Stimulated activated naive CD4-positive, alpha-beta T cell (primary cell): ENCODE measurements around the gene TMEM123.

Source experiments
- DNase-seq, 6 experiments: peaks; one replicate each; lab custom pipeline; 2025; lab: John Stamatoyannopoulos, UW

Gene TMEM123

DNA sequence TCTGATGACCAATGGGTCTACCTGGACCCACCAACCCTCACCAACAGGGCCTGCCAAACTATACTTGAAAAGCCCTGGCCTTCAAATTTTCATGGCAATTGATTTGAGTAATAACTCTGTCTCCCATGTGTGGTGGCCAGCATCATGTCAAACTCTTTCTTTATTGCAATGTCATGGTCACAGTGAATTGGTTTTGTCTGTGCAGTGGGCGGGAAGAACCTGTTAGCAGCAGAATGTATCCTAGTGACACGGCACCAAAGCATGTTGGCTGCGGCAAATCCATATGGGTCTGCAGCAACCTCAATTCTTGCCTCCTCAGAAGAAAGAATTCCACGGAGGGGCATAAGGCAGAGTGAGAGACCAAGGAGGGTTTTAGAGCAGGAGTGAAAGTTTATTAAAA lies 19.6 kb upstream of the TMEM123 start:
- DNase-seq: no peak

DNA sequence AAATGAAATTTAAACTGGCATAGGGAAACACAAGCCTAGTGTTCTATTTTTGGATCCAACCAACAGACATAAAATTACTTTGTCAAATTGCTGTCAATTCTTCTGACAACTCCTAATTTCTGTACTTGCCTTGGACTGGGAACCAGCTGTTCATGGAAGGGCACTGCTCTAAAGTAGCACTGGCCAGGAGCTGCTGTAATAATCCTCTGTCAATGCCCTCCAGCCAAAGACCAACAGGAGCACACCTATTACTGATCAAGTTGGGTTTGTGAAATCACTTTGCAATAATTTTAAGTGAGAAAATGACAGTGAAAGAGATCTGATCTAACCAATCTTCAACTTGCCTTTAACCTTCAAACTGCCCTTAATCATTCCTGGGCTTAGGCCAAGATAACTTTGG lies 18.9 kb upstream of the TMEM123 start:
- DNase-seq: no peak

DNA sequence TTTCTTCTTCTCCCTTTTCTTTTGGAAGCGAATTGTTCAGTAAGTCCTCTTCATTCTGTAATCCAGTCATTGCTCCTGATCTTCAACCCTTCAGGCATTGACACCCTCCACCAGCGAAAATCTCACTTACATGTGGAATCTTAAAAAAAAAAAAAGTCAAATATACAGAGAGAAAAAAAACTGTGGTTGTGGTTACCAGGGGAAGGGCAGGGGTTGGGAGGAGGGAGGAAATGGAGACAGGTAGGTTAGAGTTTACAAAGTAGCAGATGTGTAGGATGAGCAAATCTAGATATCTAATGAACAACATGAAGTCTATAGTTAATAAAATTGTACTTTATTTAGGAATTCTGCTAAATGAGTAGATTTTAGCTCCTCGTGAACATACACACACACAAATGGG lies 17.7 kb upstream of the TMEM123 start:
- DNase-seq: peak in 5 of 6 experiments; percentile 21 to 79 (median 68)

DNA sequence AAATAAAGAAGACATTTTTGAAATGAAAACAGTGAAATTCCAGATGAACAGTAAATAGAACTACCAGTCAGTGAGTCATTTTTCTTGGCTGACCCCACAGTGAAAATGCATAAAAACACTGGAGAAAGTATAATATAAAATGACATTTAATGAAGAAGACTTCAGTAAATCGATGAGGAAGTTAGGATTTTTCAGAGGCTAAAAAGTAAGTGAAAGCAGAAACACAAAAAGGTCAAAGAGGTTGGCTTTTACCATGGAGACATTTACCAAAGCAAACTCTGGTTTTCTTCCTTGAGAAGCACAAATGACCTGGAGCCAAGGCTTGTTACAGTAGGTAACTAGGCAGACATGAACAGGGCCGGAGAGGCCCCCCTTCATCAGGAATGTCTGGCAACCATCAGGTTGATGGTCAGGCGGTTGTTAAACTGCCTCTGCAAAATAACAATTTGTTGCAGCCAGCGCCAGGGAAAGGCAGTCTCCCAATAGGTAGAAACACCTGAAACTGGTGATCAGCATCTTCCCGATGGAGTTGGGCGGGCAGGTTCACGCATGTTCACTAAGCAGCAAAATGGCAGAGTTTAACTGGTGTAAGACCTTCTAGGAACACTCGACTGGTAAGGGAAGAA lies 16.7 kb upstream of the TMEM123 start:
- DNase-seq: no peak

DNA sequence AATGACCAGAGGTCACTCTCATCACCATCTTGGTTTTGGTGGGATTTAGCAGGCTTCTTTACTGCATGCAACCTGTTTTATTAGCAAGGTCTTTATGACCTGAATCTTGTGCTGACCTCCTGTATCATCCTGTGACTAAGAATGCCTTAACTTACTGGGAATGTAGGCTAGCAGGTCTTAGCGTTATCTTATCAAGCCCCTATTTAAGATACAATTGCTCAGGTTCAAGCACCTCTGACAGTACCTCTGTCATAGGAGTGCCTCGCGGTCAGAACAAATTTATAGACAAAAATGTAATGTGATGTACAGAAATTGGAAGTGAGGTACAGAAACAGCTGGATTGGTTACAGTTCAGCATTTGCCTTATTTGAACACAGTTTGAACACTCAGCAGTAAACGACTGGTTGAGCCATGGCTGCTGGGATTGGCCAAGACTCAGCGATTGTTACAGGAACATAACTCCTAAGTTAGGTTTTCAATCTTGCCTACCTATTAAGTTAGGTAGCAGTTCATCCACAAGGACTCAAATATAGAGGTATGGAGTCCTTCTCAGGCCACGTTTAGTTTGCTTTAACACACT lies 16.1 kb upstream of the TMEM123 start:
- no peak for DNase-seq

DNA sequence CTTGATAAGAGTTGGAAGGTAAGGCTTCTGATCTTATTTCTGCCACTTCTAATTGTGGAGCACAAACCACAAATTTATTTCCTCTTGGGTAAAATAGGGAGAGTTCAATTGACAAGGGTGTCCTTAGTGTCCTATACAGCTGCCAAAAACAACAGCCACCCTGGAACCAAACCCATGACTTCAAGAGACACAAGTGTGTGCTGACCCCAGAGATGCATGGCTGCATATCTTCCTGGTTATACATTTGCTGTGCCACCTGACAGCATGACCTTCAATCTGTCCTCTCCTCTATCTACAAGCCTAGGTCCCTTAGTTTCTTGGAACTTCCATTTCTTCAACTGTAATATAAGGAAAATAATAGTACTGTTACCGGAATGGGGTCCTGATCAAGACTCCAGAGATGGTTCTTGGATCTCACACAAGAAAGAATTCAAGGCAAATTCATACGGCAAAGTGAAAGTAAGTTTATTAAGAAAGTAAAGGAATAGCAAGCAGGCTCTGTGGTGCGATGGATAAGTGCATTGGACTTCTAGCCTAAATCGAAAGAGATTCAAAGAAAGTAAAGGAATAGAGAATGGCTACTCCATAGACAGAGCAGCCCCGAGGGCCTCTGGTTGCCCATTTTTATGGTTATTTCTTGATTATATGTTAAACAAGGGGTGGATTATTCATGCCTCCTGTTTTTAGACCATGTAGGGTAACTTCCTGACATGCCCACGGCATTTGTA lies 15.5 kb upstream of the TMEM123 start:
- no peak for DNase-seq

DNA sequence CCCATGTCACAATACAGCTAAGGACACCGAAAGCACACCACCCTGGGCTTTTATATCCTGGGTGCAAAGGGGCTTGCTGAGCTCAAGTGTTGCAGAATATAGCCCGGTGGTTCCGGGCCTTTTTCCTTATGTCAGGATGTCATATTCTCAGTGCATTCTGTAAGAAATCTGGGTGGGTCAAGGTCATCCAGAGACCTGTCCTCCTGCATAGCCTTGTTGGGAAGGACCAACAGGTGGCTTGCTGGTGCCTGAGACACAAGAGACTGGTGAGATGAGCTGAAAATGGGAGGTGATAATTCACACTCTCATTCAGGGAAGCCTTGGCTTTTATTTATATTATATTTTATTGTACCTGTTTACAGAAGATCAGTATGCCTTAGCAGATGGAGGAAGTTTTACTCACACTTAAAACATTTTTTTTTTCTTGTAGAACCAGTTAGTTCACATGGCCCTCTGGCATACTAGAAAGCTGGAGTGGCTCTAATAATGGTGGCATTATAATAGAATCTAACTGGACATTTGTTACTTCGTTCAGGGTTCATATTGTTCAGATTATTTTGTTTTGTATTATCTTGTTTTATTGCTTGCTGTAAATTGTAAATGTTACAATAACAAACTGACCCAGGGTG lies 14.6 kb upstream of the TMEM123 start:
- DNase-seq: no peak

DNA sequence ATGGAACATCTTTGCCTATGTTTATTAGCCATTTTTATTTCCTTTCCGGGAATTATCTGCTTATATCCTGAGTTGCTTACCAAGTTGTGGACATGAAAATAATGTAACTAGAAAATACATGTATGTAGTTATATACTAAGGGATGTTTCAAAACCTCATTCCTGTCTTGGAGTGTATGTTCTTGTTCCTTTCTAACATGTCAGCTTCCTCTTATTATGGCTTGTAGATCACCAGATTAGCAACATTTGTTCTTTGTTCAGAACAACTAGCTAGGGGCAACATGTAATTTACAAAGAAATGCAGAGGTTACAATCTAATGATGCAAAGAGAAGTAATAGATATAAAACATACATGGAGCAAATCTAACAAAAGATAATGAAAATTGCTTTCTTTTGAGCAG lies 13.1 kb upstream of the TMEM123 start:
- no peak for DNase-seq

DNA sequence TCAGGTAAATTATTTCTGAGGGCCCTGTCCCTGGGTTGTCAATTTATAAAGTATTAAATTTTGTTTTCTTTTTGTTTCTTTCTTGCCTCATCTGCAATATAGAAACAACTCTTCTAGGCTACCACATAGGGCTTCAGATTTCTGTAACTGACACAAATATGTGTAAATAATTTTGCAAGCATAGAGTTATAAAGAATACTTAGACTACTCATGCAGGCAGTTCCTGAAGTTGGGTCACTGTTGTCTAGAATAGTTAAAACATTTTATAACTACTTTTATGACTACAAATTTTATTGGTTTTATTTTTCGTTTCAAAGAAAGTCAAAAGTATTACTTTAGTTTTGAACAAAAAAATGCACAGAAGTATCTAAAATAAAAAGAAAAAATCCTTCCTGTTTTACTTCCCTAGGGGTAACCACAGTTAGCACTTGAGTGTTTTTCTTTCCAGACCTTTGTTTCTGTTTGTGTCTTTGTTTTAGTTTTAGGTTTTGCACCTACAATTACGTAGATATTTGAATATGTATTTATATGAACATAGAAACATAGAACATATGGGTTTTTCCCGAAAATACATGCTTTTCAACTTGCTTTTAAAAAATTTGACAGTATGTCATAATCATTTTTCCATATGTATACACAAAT lies 12.4 kb upstream of the TMEM123 start:
- no peak for DNase-seq

DNA sequence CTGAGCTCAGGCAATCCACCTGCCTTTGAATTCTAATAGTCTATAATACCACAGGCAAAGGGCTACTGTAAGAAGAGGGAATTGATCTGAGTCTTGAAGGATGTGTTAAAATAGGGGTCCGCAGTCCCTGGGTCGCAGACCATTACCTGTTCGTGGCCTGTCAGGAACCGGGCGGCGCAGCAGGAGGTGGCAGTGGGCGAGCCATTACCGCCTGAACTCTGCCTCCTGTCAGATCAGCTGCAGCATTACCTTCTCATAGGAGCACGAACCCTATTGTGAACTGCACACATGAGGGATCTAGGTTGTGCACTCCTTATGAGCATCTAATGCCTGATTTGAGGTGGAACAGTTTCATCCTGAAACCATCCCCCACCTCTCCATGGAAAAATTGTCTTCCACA lies 11.5 kb upstream of the TMEM123 start:
- DNase-seq: no peak

DNA sequence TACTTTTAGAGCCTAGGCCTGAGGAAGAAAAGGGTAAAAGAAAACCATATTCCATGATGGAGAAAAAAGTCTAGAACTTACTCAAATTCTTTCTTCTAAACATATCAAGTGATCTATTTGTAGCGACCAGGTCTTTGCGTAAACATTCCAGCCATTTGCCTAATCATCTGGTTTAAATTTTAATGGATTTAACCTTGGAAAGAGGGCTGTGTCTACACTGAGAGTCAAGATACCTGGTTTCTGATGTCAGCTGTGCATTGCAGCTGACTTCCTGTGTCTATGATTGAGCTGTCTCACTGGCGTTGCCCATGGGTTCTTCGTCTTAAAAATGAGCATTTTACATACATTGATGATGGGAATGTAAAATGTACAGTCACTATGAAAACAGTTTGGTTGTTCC lies 10.0 kb upstream of the TMEM123 start:
- DNase-seq: peak in 1 of 6 experiments; percentile 22

DNA sequence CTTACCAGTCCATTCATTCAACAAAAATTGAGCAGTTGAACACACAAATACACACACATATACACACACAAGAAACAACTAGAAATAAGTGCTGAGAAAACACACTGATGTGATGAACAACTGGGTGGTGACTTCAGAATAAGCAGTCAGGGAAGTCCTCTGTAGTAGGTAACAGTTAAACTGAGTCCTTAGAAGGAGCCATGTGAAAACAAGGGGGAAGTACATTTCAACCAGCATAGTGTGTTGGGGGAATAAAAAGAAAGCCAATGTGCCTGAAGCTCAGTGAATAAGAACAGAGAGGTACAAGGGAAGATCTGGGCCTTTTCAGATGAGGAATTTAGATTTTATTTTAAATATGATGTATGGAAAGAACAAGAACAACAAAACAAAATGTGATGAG lies 6.8 kb upstream of the TMEM123 start:
- DNase-seq: no peak

DNA sequence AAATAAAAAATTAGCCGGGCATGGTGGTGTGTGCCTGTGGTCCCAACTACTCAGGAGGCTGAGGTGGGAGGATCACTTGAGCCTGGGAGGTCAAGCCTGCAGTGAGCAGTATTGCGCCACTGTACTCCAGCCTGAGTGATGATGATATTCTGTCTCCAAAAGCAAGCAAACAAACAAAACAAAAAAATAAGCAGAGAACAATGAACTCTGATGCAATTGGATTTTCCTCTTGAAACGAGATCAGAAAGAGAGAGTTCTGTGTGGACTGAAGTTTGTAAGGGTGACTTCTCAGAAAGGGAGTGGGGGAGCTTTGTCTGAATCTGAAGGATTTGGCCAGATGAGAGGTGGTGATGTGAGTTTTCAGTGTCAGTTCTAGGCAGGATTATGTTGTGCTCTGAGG lies 6.0 kb upstream of the TMEM123 start:
- DNase-seq: no peak

DNA sequence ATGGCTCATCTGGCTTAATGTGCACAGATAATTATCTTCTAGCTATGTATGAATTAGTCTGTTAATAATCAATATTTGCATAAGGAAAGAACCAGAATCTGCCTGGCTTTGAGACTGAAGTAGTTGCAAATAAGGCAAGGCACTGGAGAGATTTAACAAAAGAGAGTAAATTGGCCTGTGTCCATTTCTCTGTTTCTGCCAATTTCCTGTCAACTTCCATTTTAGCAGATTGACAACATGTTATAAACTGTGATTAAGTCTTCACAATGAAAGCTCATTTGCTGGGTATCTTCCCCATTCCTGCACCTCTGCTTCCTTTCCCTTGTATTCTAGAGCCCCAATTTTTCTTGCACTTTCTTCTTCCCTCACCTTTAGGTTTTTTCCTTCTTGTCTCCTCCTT lies 5.3 kb upstream of the TMEM123 start:
- no peak for DNase-seq

DNA sequence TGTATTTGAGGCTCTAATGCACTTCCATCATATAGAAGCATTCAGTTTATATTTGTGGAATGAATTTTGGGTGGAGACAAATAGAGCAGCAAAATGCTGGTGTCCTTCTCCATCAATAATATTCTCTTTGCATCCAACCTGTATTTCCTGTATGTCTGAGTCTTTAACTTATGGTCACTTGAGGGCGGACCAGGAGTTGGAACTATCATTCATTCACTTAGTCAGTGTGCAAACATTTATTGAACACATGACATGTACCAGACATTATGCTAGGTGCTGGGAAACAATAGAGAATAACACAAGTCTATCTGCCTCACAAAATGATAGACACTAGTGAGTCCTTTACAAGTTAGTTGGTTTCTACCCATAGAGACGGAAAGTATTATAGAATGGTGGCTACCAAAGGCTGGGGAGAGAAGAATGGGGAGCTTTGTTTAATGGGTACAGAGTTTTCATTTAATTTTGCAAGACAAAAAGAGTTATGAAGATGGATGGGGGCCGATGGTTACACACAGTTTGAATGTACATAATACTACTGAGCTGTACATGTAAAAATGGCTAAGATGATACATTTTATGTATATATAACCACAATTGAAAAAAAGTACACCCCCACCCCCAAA lies 4.6 kb upstream of the TMEM123 start:
- no peak for DNase-seq

DNA sequence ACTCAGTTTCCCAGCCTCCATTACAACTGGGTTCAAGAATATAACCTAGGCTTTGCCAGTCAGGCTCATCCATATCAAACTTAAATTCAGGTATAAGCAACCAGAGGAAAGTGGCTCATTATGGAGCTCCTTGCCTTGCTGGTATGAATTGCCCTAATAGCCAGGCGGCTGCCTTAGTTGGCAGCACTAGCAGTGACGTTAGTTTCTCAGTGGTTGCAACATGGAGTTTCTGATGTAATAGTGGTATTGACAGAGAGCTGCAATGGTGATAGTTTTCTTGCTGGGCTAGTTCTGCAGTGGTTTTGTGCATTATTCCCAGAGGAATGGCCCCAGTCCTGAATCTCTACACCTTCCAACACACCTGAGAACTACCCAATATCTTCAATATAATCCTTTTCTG lies 3.8 kb upstream of the TMEM123 start:
- no peak for DNase-seq

DNA sequence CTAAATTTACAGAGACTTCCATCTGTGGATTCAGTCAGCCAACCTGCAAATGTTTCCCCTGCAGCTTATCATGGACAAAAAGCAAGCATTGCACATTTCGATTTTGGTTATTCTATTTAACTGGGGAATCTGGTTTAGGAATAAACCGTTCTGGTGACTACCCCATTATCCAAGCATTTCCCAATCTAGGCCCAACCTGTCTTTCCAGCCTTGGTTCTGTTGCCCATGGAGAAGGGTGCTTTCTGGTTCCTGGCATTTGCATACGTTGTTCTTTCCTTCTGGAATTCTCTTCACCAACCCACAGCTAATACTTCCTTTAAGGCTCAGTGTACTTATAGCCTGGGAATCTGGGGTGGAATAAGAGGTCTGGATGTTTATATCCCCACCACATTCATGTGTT lies 1.4 kb upstream of the TMEM123 start:
- DNase-seq: no peak

DNA sequence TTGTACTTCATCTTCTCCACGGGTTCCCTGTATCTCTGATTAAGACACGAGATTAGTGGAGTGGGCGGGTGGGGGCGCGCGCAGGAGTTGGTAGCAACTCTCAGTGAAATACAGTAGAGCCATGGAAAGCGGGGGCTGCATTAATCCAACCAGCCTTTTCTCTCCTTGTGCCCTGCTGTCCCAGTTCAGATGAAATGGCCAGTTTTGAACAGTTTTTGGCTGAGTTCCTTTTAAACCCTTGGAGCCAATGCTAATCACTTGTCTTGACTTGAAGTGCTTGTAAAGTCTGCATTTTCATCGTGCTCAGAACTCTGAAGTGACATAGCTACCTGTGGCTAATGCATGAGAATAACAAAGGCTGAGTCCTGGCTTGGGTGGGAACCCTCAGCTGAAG lies 734 bp upstream of the TMEM123 start:
- peak in 1 of 6 experiments; percentile 52 for DNase-seq

DNA sequence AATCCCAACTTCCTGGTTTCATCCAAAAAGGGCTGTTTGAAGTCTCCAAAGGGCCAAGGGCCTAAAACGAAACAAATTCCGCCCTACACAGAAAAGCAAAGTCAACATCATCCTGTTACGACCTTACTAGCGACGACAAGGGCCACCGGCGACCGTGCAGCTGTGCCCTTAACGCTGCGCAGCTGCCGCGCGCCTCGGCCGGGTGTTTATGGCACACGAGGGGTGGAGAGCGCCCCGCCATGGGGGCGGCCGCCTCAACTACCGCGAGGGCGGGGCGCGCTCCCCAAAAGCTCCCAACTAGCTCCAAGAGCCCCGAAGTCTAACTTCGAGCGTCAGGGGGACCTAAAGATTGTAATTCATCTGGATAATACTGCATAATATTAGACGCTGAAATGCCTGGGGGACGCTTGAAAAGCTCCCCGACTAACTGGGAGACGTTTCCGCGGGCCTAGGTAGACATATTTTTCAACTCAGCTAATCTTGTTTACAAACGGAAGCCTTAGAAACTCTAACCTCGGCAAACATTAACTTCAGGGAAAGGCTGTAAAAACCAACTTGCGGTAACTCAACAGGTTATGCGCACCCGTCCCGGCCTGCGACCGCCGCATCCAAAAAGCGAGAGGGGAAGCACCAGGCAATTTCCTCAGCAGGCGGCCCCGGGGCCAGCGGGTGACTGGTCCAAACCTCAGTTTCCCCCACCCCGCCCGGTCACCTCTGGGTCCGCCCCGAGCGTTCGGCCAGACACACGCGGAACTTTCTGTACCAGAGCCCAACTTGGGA lies 694 bp downstream of the TMEM123 start:
- DNase-seq: peak; percentile 58 to 79 (median 68)

DNA sequence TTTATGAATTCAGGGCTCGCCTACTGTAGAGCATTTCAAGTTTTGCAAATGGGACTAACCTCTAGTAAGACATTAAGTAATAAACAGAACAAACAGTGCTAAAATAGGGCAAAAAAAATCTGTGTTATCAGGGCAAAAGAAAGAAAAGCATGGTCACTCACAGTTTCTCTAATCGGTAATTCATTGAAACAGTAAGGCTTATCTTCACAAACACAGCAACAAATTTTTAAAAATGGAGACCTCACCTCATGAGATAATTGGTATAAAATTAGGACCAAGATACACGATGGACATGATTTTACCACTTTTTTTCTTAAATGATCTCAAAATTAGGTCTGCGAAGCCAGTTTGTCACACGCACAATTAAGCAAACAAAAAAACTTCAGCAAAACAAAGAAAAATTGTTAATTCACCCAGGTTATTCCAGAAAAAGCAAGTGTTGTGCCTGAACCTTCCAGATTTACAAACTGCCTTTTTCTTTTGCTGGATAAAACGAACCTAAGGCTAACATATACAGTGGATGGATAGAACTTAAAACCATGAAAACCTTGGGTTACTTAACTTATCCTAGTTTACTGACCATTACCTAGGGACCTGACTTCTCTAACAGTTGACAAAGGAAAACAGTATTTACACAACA lies 1.4 kb downstream of the TMEM123 start:
- no peak for DNase-seq
